HUDEP-2 (cell line): ENCODE results near the gene PAK5.

Experiments
- DNase-seq, 76 experiments: peaks; one replicate each; lab custom pipeline; 2025; ENCODE audit not compliant: unreplicated experiment in 76 of 76; lab: John Stamatoyannopoulos, UW

The PAK5 gene

DNA sequence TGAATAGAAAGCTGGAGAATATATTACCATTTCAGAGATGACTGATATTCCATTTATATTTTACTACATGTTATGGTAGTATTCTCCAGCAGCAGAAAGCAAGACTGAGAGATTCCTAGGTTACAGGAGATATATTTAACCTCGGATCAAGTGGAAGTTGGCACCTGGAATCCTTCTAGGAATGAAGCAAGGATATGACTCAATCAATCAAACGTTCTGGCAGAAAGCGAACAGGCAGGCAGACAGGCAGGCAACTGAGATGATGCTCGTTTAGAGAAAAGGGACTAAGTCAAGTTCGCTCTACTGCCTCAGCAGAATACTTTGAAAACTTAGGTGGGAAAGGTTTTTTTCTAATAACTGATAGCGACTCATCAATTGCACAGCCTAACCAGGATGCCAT is 46.2 kb downstream of the PAK5 start:
- DNase-seq, result no peak

DNA sequence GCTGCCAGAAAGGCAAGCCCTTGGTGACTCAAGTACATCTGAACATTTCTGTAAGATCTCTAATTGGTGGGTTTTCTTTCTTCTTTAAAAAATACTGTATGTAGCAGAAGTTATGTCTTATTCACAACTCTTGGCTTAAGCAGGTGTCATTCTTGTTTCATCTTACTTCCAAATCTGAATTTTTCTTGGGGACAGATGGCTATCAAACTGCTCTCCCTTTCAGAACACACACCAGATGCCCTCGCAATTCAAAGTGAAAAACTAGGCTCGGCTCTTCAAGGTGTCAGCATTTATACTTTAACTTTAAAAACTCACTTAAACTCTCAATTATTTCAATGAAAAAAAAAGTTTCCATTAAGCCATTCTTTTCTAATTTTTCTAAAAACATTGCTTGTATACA is 49.7 kb downstream of the PAK5 start:
- DNase-seq, result no peak

DNA sequence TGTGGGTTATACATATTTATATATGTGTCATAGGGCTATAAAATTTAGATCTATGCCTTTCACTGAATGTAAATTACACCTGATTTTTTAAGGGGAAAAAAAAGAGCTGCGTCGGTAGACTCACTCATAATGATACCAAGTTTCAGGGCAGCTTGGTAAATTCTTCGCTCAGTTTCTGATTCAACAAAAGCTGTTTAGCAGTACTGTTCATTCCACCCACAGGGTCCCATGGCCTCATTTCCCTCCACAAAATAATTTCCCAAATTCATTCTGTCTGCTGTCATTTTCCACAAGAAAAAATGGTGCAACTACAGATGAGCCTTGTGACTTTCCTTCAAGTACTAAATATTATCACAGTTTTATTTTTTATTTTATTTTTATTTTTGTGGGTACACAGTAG is 63.7 kb downstream of the PAK5 start:
- no peak for DNase-seq

DNA sequence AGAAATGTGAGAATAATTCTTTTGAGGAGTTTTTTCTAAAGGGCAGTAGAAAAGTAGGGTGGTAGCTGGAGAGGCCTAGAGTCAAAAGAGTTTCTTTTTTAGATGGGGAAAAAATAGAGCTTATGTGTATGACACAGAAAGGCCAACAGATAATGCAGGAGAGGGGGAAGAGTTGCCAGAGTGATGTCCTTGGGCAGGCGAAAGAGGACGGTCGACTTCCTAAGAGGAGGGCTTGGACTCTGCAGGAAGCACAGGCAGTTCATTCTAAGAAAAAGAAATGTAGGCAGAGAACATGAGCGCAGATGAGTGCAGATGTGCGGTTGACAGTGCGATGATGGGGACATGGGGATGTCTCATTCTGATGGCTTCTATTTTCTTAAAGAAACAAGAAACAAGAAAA is 68.9 kb downstream of the PAK5 start:
- no peak for DNase-seq

GRCh38 chr20:9761476-9761875 is 77.4 kb downstream of the PAK5 start:
- DNase-seq, result no peak

DNA sequence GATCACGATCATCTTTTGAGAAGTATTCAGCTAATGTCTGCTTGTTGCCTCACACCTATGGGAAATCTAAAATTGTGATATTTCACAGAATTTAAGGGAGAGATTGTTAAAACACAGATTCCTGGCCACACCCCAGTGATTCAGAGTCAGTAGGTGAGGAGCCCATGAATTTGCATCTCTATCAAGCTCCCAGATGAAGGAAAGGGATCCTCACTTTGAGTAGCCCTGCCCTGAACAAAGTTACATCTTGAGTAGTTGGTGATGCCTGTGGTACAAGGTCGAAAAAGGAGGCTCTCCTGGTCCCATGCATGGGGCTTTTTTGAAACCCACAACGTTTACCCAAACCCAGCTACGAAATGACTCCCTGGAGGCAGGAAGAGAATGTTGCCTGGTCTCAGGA is 79.5 kb downstream of the PAK5 start:
- no peak for DNase-seq

GRCh38 chr20:9758752-9759151 is 80.1 kb downstream of the PAK5 start:
- DNase-seq, result no peak

DNA sequence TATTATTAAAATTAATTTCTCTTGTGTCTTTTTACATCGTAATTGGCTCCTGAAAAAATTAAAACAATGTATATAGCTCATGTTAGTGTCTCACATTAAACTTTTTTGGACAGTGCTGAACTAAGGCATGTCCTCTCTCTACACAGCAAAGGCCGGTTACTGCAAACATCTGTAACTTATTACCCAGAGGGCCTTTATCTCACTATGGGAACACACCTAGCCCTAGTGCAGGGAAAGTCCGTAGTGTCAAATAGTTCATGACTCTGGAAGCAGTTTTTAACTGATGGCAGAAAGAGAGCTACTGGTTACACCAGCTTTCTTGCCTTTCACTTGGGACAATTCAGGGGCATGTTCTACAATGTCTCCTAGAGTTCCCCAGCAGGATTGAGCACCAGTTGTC is 82.2 kb downstream of the PAK5 start:
- no peak for DNase-seq

GRCh38 chr20:9755301-9755700 is 83.6 kb downstream of the PAK5 start:
- DNase-seq, result no peak

DNA sequence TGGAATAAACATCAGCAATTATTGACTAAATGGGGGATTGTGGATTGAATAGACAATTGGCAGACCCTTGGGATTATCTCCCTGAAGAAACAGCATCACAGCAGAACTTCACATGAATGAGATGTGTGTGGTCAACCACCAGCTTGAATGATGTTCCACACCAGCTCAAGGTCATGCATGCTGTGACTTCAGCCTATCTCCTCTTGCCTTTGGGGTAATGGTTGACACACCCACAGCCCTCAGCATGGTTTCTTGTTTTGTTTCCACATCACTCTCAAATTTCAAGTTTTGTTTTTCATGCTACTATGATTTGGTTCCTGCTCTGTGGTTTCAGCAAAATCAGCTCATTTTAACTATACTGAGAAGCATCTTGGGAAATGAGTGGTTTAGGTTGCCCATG is 94.3 kb downstream of the PAK5 start:
- DNase-seq, result no peak

GRCh38 chr20:9743871-9744270 is 95.0 kb downstream of the PAK5 start:
- no peak for DNase-seq

DNA sequence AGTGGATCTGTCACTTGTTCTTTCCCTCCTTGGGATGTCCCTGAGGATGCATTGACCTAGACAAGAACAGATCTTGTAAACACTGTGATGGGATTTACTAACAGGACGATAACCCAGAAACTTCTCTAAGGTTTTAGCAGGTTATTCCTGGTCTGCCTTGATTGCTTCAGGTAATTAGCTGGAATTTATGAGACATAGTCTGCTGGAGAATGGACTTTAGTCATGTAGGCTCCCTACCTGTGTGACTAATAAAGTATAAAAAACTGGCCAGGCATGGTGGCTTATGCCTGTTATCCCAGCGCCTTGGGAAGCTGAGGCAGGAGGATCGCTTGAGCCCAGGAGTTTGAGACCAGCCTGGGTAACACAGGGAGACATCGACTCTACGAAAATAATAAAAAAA is 96.1 kb downstream of the PAK5 start:
- no peak for DNase-seq

GRCh38 chr20:9741996-9742395 is 96.9 kb downstream of the PAK5 start:
- no peak for DNase-seq

DNA sequence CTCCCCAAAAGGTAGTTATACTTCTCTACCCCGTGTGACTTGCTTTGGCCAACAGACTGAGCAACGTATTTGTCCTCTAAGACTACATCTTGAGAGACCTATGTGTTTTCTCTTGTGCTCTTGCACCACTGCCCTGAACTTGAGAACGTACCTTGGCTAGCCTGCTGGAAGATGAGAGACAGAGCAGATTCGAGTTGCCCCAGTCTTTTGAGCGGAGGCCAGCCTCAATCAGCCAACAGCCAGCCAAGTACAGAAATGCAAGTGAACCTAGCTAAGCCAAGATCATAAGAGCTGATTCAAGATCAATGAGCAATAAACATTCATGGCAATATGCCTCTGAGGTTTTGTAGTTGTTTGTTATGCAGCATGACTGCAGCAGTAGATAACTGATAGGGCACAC is 98.4 kb downstream of the PAK5 start:
- DNase-seq, result no peak

DNA sequence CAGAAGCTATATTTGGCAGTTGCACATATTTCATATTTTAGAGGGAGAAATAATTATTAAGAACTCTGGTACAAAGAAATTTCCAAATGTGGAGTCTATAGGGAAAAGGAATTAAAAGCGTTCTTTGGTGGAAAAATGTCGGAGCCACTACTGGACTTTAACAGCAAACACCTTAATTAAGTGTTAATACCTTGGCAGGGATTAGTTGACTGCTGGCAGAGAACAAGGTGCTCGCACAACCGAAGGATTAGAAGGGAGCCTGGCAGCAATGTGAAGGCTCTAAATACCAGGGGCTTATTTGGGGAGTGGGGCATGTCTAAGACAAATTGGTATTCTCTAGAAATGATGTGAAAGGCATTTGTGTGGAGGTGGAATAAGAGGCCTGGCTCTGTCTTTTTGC is 98.9 kb downstream of the PAK5 start:
- no peak for DNase-seq

DNA sequence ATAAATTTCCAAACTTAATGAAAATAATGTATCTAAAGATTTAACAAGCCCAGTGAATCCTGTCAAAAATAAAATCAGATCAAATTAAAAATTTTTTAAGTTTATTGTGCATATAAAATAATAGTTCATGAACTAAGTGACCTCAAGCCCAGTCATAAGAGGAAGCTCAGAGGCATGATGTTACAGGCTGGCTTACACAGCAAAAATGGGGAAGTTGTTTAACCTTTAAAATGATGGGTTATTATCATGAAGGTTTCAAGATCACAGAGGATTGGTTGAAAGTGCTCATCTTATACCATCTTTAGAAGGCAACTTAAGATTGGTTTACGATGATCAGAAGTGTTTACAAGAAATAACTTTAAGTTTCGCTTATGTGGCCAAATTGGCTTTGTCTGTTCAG is 102.5 kb downstream of the PAK5 start:
- DNase-seq, result no peak

- DNase-seq, result no peak
Measured at GRCh38 chr20:9723501-9724202, 115.2 kb downstream of the PAK5 start.

GRCh38 chr20:9711872-9712271 is 127.0 kb downstream of the PAK5 start:
- no peak for DNase-seq

GRCh38 chr20:9710685-9711084 is 128.2 kb downstream of the PAK5 start:
- no peak for DNase-seq

GRCh38 chr20:9705722-9706476 is 133.0 kb downstream of the PAK5 start:
- DNase-seq, result no peak

- DNase-seq, result no peak
Measured at GRCh38 chr20:9699181-9699580, 139.7 kb downstream of the PAK5 start.

DNA sequence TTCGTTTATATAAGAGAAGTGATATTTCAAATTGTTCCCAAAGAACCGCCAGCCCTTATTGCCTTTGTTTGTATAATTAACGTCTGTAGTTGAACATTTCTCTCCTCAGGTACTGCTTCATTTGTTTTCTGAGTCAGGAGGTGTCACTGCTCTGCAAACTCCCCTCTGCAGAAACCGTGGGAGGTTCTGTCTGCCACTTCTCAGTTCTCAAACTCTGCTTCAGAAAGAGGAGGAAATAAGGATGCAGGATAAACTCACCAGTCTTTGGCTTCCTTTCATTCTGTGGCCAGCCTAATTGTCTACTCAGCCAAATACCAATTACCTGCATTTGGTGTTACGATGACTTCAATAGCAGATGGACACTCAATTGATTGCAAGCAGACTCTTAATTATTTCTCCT is 149.8 kb downstream of the PAK5 start:
- no peak for DNase-seq
